ENCODE data around the gene KHDRBS1.
"Not testable (repeated sequence)": the region's sequence is repeated elsewhere in the genome, so short reads cannot be mapped to it uniquely, and the experiment has no call there.

- not testable (repeated sequence) for TF ChIP-seq CTCF (conservative IDR thresholded peaks at IDR 0.05; ENCODE audit: low read depth, low read length); EZH2 (IDR thresholded peaks at IDR 0.05; ENCODE audit: low read length, unreplicated experiment)
Observed at GRCh38 chr1:32065613-32066488, 52.2 kb downstream of the KHDRBS1 start.

Data from PC-3 (cell line).